ENCODE measurements around the gene KCNMA1. TPM values are rescaled to one million over a fixed set of nuclear protein-coding genes. Genes with fewer than 3 reads are reported as not detected.

KCNMA1 gene
- total RNA-seq, 1 donor from 2014 or later = 41.3 TPM

- ATAC-seq = no peak
- no peaks in the 10 kb centered on the region for H3K27me3 ChIP-seq (ENCODE audit: low read depth)
- H3K4me1 ChIP-seq = peaks cover 11% of the 10 kb centered on the region
- no peaks in the 10 kb centered on the region for H3K9me3 ChIP-seq
- TF ChIP-seq, protein P1, sequence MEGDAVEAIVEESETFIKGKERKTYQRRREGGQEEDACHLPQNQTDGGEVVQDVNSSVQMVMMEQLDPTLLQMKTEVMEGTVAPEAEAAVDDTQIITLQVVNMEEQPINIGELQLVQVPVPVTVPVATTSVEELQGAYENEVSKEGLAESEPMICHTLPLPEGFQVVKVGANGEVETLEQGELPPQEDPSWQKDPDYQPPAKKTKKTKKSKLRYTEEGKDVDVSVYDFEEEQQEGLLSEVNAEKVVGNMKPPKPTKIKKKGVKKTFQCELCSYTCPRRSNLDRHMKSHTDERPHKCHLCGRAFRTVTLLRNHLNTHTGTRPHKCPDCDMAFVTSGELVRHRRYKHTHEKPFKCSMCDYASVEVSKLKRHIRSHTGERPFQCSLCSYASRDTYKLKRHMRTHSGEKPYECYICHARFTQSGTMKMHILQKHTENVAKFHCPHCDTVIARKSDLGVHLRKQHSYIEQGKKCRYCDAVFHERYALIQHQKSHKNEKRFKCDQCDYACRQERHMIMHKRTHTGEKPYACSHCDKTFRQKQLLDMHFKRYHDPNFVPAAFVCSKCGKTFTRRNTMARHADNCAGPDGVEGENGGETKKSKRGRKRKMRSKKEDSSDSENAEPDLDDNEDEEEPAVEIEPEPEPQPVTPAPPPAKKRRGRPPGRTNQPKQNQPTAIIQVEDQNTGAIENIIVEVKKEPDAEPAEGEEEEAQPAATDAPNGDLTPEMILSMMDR (IDR thresholded peaks at IDR 0.05) = no peak
- H3K36me3 ChIP-seq = no peaks in the 10 kb centered on the region
- intact Hi-C loops (cut with DNase I) = no loop called here
- DNase-seq = no peak
- H3K27ac ChIP-seq = no peak overlapping the region
- no peak overlapping the region for H3K4me3 ChIP-seq
Observed at GRCh38 chr10:77539147-77539935, 98.3 kb downstream of the KCNMA1 start.

DNA sequence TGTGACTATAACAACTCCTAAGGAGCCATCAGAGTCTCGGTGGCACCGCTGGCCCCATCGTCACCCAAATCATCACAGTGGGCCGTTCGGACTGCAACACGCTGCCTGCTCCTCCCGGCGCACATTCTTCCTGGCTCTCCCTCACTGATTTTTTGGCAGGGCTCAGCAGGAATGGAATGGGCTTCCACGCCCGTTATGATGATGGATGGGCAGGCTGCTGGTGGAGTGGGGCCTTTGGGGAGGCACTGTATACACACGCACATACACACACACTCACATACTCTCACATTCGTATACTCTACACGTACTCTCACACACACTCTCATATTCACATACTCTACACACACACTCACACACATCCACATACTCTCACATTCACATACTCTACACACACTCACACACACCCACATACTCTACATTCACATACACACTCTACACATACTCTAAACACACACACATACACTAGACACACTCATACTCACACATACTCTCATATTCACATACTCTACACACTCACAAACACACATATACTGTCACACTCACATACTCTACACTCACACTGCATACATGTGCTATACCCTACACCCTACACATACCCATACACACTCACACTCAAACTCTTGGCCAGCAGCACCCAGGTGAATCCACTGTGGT is 99.8 kb downstream of the KCNMA1 start:
- intact Hi-C loops (cut with DNase I) = no loop called here
- no peaks in the 10 kb centered on the region for H3K27me3 ChIP-seq (ENCODE audit: low read depth)
- DNase-seq (no peak), ATAC-seq (peak in 1 of 2 donors; percentile 9)
- H3K4me3 ChIP-seq = no peak overlapping the region
- no peaks in the 10 kb centered on the region for H3K9me3 ChIP-seq
- TF ChIP-seq, protein P1 (IDR thresholded peaks at IDR 0.05) = no peak
- H3K36me3 ChIP-seq = no peaks in the 10 kb centered on the region
- peaks cover 11% of the 10 kb centered on the region for H3K4me1 ChIP-seq
- H3K27ac ChIP-seq = no peak overlapping the region

DNA sequence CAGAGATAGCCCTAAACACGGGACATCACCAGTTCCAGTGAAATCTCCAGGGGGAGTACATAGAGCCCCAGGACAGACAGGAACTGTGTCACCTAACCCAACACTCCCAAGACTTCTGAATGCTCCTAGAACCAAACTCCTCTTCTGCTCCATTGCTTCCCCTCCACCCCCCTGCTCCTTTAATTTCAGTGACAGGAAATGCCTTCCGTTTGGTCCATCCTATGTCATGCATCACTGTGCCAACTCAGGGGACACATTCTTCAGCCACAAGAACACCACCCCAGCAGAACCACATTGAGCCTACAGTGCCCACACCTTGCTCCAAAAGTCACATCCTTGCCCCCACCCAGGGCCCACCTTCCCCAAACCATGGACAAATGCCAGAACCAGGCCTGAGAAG is 100.5 kb downstream of the KCNMA1 start:
- H3K27me3 ChIP-seq (ENCODE audit: low read depth) = no peaks in the 10 kb centered on the region
- TF ChIP-seq, protein P1 (IDR thresholded peaks at IDR 0.05) = no peak
- H3K4me3 ChIP-seq = no peak overlapping the region
- intact Hi-C loops (cut with DNase I) = no loop called here
- no peaks in the 10 kb centered on the region for H3K9me3 ChIP-seq
- H3K4me1 ChIP-seq = peaks cover 6% of the 10 kb centered on the region
- DNase-seq = no peak
- H3K27ac ChIP-seq = no peak overlapping the region
- ATAC-seq = no peak
- no peaks in the 10 kb centered on the region for H3K36me3 ChIP-seq

- intact Hi-C loops (cut with DNase I) = no loop called here
- no peak for ATAC-seq
Observed at GRCh38 chr10:77533887-77534278, 103.7 kb downstream of the KCNMA1 start.

DNA sequence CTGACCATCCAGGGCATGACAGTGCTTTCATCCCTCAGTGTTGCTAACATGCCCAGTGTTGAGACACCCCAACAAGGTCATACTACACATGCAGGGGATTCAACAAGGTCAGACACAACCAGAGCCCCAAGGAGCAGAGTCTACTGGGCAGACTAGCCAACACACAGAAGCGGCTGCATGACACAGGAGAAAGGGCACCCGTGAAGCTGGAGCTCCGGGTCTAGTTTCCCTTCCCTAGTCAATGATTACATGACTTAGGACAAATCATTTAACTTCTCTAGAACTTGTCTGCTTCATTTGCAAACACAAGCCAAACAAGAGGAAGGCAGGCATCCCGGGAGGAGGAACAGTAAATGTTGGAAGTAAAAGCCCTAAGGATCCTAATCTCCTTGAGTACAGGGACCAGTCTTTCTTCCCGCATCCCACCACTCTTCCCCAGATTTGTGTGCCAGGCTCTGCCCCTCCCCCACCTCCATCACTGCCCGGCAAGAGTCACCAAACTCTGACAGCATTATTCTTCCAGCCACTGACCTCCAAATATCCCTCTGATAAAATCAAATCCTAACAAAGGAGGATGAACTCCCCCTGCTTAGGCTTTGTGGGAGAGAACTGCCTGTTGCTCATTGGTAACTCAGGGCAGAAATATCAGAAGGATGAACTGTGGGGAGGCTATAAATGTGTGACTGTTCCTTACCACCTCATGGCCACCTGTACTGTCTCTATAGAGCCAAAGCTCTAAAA is 104.3 kb downstream of the KCNMA1 start:
- intact Hi-C loops (cut with DNase I) = no loop called here
- peak in 1 of 2 donors; percentile 36 for ATAC-seq
- no peak for DNase-seq

More at GRCh38 chr10:77533887-77534278, 103.7 kb downstream of the KCNMA1 start:
- Histone ChIP-seq H3K4me3 (no peak overlapping the region), H3K27me3 (ENCODE audit: low read depth) (peaks cover 7% of the 10 kb centered on the region), H3K36me3 (no peaks in the 10 kb centered on the region), H3K4me1 (peaks cover 14% of the 10 kb centered on the region), H3K27ac (no peak overlapping the region), H3K9me3 (no peaks in the 10 kb centered on the region)
- no peak for DNase-seq
- TF ChIP-seq, protein P1 (IDR thresholded peaks at IDR 0.05) = no peak

More for the DNA sequence above, 104.3 kb downstream of the KCNMA1 start:
- H3K27me3 ChIP-seq (ENCODE audit: low read depth) = peaks cover 7% of the 10 kb centered on the region
- no peak overlapping the region for H3K27ac ChIP-seq
- H3K36me3 ChIP-seq = no peaks in the 10 kb centered on the region
- TF ChIP-seq, protein P1 (IDR thresholded peaks at IDR 0.05) = no peak
- peaks cover 14% of the 10 kb centered on the region for H3K4me1 ChIP-seq
- H3K4me3 ChIP-seq = no peak overlapping the region
- no peaks in the 10 kb centered on the region for H3K9me3 ChIP-seq
